ENCODE results near the gene RUBCN.
"Not testable (repeated sequence)": the region's sequence is repeated elsewhere in the genome, so short reads cannot be mapped to it uniquely, and the experiment has no call there.

- not testable (repeated sequence) for TF ChIP-seq ZSCAN29 (CRISPR knock-in tag; conservative IDR thresholded peaks at IDR 0.05); MYNN (CRISPR knock-in tag; IDR thresholded peaks at IDR 0.05; ENCODE audit: low read depth); ZNF232 (CRISPR knock-in tag; IDR thresholded peaks at IDR 0.05; ENCODE audit: borderline replicate concordance); POLR2AphosphoS5 (IDR thresholded peaks at IDR 0.05; ENCODE audit: low read depth, low read length); RAD21 (CRISPR knock-in tag; IDR thresholded peaks at IDR 0.05); NFE2 (CRISPR knock-in tag; IDR thresholded peaks at IDR 0.05); ZNF501 (CRISPR knock-in tag; IDR thresholded peaks at IDR 0.05); ADNP (CRISPR knock-in tag; IDR thresholded peaks at IDR 0.05); SP2 (CRISPR knock-in tag; IDR thresholded peaks at IDR 0.05); EP300 (IDR thresholded peaks at IDR 0.05; ENCODE audit: low read depth in 2 of 2, low read length in 2 of 2); EP300 (CRISPR knock-in tag; IDR thresholded peaks at IDR 0.05; ENCODE audit: borderline replicate concordance); ATF2 (CRISPR knock-in tag; IDR thresholded peaks at IDR 0.05); ZMYM3 (CRISPR knock-in tag; IDR thresholded peaks at IDR 0.05); JUND (CRISPR knock-in tag; IDR thresholded peaks at IDR 0.05)
Observed at GRCh38 chr3:197730770-197731169, 5.9 kb downstream of the RUBCN start.
